ENCODE data around the gene CGB2.

DNA sequence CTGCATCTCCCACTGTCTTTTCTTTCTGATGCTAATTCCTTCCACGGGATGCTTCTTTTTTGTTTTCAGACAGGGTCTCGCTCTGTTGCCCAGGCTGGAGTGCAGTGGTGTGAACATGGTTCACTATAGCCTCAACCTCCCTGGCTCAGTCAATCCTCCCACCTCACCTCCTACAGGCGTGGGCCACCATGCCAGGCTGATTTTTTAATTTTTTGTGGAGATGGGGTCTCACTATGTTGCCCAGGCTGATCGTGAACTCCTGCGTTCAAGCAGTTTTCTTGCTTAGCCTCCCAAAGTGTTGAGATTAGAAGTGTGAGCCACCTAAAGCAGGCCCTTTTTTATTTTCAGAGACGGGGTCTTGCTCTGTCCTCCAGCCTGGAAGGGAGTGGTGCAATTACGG is 43.4 kb upstream of the CGB2 start:
- TF ChIP-seq POLR2A (IDR thresholded peaks at IDR 0.05) (no peak), CTCF (IDR thresholded peaks at IDR 0.05) (no peak), EP300 (IDR thresholded peaks at IDR 0.05) (no peak), POLR2AphosphoS5 (IDR thresholded peaks at IDR 0.05) (no peak)
